Endothelial cell (in vitro differentiated cells): ENCODE data around the gene C5AR1. TPM values are rescaled to one million over a fixed set of nuclear protein-coding genes. Genes with fewer than 3 reads are reported as not detected.
"Not testable (repeated sequence)": the region's sequence is repeated elsewhere in the genome, so short reads cannot be mapped to it uniquely, and the experiment has no call there.

ENCODE experiments used
- DNase-seq: peaks from one replicate; pipeline ENCODE4 v3.0.0; 2021; ENCODE audit warnings: low spot score
- H3K27ac Mint-ChIP-seq: one replicate; pipeline ENCODE4 v1.8.0; 2021; ENCODE audit warnings: mixed read lengths, inconsistent platforms; ENCODE audit not compliant: unreplicated experiment
- H3K27me3 Mint-ChIP-seq: one replicate; pipeline ENCODE4 v1.8.0; 2021; ENCODE audit warnings: mild to moderate bottlenecking, moderate library complexity, mixed read lengths, inconsistent platforms; ENCODE audit not compliant: unreplicated experiment
- H3K36me3 Mint-ChIP-seq: one replicate; pipeline ENCODE4 v1.8.0; 2021; ENCODE audit warnings: mild to moderate bottlenecking, low read depth, mixed read lengths, inconsistent platforms; ENCODE audit not compliant: unreplicated experiment
- H3K4me1 Mint-ChIP-seq: one replicate; pipeline ENCODE4 v1.8.0; 2021; ENCODE audit warnings: mild to moderate bottlenecking, mixed read lengths, inconsistent platforms; ENCODE audit not compliant: unreplicated experiment
- H3K4me3 Mint-ChIP-seq: one replicate; pipeline ENCODE4 v1.8.0; 2021; ENCODE audit warnings: mild to moderate bottlenecking, mixed read lengths, inconsistent platforms; ENCODE audit not compliant: unreplicated experiment
- H3K9me3 Mint-ChIP-seq: one replicate; pipeline ENCODE4 v1.8.0; 2021; ENCODE audit warnings: mixed read lengths, inconsistent platforms; ENCODE audit not compliant: unreplicated experiment
- total RNA-seq: library from RNA; stranded (reverse); fragmentation: NEBNext Ultra II Directional; extraction: Animal tissue kit (Norgen Biotek cat#: 25700); gene quantifications from one replicate; pipeline ENCODE4 v1.2.1, GENCODE V29; 2021; ENCODE audit not compliant: unreplicated experiment
- TF ChIP-seq, protein P1 (sequence below): fragments of 200-600 bp; sonication (generic); IDR thresholded peaks from one replicate; pipeline ENCODE4 v1.5.0; 2021; ENCODE audit warnings: antibody characterized with exemption; ENCODE audit not compliant: unreplicated experiment

Gene C5AR1
- total RNA-seq, 1 donor from 2014 or later, result 0.56 TPM

DNA sequence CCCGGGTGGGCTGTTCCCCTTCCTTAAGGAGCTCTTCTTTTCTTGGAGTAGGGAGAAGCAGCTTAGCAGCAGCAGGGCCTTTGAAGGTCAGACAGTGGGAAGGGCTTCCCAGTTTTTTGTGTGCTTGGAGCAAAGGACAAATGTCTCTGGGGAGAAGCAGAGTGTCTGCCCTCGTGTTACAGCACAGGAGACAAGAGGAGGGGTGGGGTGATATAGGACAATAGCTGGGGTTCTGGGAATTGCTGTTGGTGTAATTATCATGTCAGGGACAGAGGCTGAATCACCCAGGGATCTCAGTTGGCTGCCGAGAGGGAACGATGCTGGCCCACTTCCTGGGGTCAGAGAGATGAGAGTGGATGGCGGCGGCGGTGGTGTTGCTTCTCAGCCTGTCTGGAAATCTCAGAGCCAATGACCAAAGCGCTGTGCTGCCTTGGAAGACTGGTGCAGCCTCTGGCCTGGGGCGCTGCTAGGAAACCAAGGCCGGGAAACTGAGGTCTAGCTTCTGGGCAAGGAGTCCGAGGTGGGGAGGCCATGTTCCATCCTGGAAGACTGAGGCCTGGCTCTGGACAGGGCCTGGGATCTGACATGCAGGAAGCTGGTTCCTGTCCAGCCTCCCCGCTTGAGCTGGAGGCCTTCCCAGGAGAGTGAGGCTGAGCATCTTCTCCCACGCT, 33.7 kb upstream of the C5AR1 start:
- TF ChIP-seq, protein P1, sequence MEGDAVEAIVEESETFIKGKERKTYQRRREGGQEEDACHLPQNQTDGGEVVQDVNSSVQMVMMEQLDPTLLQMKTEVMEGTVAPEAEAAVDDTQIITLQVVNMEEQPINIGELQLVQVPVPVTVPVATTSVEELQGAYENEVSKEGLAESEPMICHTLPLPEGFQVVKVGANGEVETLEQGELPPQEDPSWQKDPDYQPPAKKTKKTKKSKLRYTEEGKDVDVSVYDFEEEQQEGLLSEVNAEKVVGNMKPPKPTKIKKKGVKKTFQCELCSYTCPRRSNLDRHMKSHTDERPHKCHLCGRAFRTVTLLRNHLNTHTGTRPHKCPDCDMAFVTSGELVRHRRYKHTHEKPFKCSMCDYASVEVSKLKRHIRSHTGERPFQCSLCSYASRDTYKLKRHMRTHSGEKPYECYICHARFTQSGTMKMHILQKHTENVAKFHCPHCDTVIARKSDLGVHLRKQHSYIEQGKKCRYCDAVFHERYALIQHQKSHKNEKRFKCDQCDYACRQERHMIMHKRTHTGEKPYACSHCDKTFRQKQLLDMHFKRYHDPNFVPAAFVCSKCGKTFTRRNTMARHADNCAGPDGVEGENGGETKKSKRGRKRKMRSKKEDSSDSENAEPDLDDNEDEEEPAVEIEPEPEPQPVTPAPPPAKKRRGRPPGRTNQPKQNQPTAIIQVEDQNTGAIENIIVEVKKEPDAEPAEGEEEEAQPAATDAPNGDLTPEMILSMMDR, result no peak
- no peak for DNase-seq
- peaks cover 17% of the 10 kb centered on the region for H3K27me3 Mint-ChIP-seq

DNA sequence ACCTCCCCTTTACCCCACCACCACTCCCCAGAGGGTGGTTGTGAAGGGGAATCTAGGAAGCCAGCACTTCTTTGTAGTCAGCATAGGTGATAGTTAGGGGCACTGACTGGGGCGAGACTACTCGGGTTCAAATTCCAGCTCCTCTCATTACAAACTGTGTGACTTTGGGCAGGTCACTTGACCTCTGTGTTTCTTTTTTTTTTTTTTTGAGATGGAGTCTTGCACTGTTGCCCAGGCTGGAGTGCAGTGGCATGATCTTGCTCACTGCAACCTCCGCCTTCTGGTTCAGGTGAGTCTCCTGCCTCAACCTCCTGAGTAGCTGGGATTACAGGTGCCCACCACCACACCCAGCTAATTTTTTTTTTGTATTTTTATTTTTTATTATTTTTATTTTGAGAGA, 33.1 kb upstream of the C5AR1 start:
- H3K9me3 Mint-ChIP-seq, H3K27ac Mint-ChIP-seq, H3K4me3 Mint-ChIP-seq, DNase-seq: not testable (repeated sequence)
- Mint-ChIP-seq H3K27me3 (peaks cover 17% of the 10 kb centered on the region), H3K4me1 (peaks cover 15% of the 10 kb centered on the region), H3K36me3 (peaks cover 11% of the 10 kb centered on the region)

More for the DNA sequence above, 33.7 kb upstream of the C5AR1 start:
- peak overlapping the region; percentile 67 for H3K27ac Mint-ChIP-seq
- H3K4me1 Mint-ChIP-seq, result peaks cover 15% of the 10 kb centered on the region
- H3K36me3 Mint-ChIP-seq, result peaks cover 11% of the 10 kb centered on the region
- peak overlapping the region; percentile 81 for H3K4me3 Mint-ChIP-seq
- H3K9me3 Mint-ChIP-seq, result no peaks in the 10 kb centered on the region

DNA sequence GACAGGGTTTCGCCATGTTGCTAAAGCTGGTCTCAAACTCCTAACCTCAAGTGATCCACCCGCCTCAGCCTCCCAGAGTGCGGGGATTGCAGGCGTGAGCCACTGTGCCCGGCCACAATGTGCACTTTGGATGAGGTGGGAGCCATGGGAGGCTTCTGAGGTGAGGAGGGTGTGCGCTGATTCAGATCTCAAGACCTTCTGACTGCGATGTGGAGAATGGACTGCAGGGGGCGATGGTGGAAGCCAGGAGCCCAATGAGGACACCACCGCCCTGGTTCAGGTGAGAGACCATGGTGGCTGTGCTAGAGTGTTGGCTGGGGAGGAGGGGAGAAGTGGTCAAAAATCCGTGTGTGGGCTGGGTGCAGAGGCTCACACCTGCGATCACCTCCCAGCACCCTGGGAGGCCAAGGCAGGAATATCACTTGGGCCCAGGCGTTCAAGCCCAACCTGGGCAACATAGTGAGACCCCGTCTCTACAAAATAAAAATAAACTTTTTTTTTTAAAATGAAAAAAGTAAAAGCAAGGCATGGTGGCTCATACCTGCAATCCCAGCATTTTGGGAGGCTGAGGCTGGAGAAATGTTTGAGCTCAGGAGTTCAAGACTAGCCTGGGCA, 29.4 kb upstream of the C5AR1 start:
- H3K4me1 Mint-ChIP-seq, result peaks cover 5% of the 10 kb centered on the region
- H3K9me3 Mint-ChIP-seq, result no peaks in the 10 kb centered on the region
- peaks cover 4% of the 10 kb centered on the region for H3K36me3 Mint-ChIP-seq
- TF ChIP-seq, protein P1, result peak; percentile 39
- no peak overlapping the region for H3K27ac Mint-ChIP-seq
- H3K4me3 Mint-ChIP-seq, result no peak overlapping the region
- H3K27me3 Mint-ChIP-seq, result peaks cover 13% of the 10 kb centered on the region
- peak; percentile 61 for DNase-seq

DNA sequence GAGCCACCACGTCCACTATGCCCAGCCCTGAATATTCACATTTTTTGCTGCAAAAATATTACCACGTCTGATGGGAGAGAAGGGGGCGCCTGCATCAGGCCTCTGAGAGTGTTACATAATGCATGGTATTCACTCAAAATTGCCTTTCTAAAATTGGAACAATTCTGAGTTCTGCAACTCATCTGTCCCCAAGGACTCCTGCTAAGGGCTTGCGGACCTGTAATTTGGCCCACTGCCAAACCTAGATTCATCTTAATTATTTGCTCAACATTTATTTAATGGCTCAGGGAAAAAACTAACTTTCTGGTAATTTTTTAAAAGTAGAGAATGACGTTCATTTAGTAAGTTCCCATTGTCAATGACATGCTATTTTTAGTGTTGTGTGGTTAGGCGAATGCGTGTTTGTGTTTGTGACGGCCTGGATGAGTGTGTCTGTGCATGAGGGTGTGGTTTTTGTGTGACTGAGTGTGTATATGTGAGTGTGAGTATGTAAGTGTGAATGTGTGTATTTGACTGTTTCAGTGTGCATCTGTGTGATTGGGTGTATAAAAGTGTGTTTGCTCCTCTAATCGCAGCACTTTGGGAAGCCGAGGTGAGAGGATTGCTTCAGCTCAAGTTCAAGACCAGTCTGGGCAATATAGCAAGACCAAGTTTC, 26.1 kb upstream of the C5AR1 start:
- peaks cover under 1% of the 10 kb centered on the region for H3K36me3 Mint-ChIP-seq
- H3K9me3 Mint-ChIP-seq, result no peaks in the 10 kb centered on the region
- TF ChIP-seq, protein P1, result no peak
- no peak for DNase-seq
- H3K27ac Mint-ChIP-seq, result no peak overlapping the region
- peaks cover 3% of the 10 kb centered on the region for H3K27me3 Mint-ChIP-seq
- H3K4me1 Mint-ChIP-seq, result no peaks in the 10 kb centered on the region
- no peak overlapping the region for H3K4me3 Mint-ChIP-seq

DNA sequence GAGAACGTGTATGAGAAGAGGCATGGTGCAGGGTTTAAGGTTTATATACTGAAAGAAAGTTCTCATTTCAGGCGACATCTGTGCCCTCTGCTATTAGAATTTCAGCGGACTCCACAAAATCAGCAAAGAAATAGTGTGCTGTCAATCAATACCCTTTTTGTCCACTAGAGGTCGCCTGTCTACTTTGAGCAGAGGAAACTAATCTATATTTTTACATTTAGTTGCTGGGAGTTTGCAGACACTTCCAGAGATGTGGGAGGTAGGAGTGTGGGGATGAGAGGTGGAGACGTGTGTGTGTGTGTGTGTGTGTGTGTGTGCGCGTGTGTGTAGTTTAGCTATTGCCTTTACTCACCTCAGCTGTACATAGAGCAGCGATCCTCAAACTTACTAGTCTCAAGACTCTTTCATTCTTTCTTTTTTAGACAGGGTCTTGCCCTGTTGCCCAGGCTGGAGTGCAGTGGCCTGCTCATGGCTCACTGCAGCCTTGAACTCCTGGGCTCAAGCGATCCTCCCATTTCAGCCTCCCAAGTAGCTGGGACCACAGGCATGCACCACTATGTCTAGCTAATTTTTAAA, 25.2 kb upstream of the C5AR1 start:
- H3K36me3 Mint-ChIP-seq, result no peaks in the 10 kb centered on the region
- DNase-seq, result peak; percentile 69
- no peak overlapping the region for H3K4me3 Mint-ChIP-seq
- H3K4me1 Mint-ChIP-seq, result no peaks in the 10 kb centered on the region
- H3K27me3 Mint-ChIP-seq, result peaks cover 3% of the 10 kb centered on the region
- H3K27ac Mint-ChIP-seq, result no peak overlapping the region
- H3K9me3 Mint-ChIP-seq, result no peaks in the 10 kb centered on the region
- TF ChIP-seq, protein P1, result peak; percentile 83
